GM21360 (cell line): Measurements from ENCODE around the gene DENND2A.
A peak's percentile ranks its signal among the peaks of the same experiment; 100 is the strongest.
"Not testable (repeated sequence)": the region's sequence is repeated elsewhere in the genome, so short reads cannot be mapped to it uniquely, and the experiment has no call there.

Source experiments
- ATAC-seq: cut with Tn5 transposase; IDR thresholded peaks from one replicate; pipeline ENCODE4 v1.9.1; 2021; ENCODE audit warnings: mild to moderate bottlenecking, moderate library complexity; ENCODE audit not compliant: unreplicated experiment

DENND2A gene

DNA sequence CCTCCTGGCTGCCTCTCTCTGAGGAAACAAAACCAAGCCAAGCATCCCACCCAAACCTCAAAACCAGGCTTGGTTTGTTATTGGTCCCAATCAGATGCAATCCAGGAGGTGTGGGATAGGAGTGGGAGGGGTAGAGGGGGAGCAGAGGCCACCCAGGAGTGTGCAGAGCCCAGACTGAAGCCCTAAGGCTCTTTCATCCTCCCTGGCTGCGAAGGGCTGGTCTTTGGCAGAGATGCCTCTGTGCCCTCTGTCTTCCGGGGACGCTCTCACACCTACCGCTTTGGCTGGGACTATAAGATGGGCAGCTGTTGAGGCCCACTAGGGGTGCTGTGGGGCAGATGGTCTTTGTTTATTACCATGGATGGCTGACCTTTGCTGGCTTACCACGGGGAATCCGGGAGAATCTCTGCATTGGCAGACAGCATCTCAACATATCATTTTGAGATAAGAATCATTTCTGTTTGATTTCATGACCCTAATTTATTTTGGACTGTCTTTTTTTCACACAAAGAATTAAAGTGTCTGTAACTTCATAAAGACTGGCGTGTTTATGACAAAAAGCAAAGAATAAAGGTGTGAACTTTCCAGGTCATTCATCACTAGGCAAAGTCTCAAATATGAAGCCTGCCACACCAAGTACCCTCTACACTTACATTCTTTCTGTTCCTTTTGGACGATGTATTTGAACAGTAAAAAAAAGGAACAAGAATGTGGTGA is 6.5 kb upstream of the DENND2A start:
- ATAC-seq = peak; percentile 72

DNA sequence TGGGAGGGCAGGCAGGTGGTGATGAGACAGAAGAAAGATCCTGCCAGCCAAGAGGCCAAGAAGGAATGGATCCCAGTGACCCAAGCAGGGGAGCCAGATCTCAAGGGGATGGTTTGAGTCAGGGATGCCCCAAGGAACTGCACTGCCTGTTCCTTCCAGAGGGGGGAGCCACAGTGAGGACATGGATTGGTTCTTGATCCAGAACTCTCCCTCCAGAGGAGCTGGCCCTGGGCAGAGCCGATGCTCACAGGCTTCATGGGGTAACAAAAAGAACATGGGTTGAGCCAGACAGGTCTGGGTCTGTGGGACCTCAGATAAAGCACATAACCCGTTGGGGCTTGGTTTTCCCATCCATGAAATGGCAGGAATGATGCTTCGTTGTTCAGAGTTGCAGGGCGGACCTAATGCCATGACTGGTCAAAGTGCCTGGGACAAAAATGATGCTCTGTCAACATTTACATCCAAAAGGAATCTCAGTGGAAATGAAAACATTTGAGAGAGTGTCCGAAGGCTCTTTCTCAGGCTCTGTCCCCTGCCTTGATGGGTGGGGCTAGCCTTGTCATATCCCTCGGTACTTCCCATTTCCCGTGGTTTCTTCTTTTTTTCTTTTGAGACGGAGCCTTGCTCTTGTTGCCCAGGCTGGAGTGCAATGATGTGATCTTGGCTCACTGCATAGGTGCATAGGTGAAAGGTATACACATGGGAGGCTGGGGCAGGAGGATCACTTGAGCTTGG is 4.7 kb upstream of the DENND2A start:
- no peak for ATAC-seq

DNA sequence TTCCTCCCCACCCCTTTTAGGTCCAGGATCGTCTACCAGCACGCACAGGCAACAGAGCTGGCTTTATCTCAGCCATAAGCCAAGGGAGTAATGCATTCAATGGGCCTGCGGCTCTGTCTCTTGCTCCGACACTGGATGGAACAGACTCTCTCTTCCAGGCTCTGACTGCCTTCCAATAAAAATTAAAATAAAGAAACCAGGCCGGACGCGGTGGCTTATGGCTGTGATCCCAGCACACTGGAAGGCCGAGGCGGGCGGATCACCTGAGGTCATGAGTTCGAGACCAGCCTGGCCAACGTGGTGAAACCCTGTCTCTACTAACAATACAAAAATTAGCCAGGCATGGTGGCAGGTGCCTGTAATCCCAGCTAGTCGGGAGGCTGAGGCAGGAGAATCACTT is 4.1 kb upstream of the DENND2A start:
- ATAC-seq = not testable (repeated sequence)

DNA sequence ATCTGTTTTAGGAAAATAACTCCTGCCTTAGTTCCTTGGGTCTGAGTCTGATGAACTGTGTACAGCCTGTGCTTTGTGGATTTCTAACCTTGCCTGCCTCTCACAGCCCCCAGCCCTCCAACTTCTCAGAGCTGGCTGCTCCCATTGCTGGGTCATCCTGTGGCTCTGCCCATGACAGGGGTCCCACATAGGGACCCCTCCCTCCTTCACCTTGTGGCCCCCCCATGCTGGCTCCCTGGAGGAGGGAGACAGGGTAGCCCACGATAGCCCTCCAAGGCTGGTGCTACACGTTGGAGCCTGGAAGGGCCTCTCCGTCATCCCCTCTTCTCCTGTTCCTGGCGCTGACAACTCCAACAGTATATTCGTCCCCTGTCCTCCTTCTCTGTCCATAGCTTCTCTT is 2.8 kb upstream of the DENND2A start:
- ATAC-seq = no peak

DNA sequence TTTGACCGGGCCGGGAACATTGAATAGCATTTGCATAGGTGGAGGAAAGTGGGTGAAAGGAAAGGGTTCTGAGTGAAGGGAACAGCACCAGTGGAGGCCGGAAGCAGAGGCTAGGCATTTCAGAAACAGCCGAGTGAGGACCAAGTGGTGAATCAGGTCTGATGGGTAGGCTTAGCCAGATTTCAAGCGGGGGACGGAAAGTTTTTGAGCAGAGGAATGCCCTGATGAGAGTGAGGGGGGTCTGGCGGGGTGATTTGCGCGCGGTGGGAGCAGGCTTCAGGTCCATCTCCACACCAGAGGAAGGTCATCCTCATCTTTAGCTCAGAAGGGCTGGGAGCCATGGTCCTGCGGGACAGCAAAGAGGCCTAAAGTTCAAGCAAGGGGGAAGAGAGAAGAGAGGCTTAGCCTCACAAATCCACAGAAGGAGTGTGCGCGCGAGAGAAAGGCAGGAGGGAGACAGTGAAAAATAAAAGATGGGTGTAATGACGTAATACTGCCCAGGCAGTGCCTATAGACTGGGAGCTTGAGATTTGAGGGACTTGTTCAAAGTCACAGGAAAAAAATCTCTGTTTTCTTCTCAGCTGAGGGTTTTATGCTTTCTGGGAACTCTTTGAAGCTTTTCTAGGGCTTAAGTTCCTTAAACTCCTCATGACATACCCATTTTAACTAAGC is 1.0 kb upstream of the DENND2A start:
- no peak for ATAC-seq

DNA sequence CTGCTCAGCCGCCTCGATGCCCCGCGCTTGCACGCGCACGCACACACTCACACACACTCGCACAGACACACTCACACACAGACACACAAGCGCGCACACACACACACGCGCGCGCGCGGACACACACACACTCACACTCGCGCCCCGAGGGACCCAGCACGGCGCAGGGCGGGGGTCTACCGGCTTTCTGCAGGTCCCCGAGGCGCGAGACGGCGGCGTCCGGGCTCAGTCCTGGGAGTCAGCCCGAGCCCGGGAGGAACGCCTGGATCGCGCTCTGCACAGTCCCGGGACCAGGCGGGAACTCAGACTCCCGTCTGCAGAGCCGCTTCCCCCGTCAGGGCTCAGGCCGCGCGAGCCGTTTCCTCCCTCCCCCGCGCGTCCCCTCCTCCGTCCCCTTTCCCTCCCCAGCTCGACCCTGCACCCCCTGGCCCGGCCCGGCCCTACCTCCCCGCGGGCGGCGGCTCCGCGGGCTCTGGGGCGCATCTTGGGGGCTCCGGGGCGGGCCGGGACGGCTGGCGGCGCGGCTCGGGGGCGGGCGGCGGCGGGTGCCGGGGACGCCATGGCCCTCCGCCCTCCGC is 464 bp downstream of the DENND2A start:
- no peak for ATAC-seq

DNA sequence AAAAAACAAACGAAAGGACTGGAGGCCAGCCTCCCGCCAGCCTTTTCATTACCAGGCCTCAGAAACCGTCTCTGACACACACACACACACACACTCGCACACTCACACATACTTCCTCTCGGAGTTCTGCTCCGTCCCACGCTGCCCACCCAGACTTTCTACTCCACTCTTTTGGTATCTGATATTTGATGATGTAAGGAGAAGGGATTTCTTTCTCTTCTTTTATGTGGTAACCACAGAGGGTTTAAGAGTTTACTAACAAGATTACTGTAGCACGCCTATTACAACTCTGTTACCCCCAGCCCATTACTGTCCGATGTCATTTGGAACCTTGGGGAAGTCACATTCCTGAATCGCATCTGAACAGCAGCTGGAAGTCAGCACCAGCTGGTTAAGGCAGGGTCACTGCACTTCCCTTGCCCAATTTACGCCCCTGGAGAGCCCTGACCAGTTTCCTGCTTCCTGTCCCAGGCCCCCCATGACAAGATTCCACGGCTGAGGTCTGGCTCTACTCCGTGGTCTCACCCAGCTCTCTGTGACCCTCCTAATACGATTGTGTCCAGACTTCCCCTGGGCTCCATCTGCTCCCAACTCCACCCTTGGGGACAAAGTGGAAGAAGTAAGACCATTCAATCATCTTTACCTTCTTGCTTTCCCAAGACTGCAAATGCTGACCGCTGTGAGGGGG is 1.1 kb downstream of the DENND2A start:
- ATAC-seq = no peak

DNA sequence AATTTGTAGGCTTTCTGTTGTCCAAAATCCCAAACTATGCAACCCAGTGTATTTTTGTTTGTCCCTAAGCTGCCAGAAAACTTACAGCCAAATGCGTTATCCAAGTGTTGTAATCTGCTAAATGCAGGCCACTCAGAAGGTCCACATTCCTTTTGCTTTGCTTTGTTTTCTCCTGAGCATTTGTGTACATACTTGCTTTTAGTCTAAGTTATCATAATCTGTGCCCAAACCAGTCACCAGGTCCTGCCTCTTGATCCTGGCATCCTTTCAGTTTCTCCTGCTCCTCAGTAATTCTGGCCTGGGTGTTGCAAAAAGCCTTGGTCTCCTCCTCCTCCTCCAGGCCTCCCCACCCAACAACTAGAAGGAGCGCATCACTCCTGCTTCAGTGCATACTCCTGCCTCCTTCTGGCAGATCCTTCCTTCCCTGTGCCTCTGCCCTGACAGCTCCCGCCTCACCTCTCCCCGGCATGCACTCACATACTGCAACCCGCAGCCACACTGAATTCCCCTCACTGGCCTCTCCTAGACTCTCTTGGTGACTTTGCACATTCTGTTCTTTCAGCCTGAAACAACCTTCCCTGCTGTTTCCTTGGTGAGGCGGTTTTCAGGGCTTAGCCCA is 2.3 kb downstream of the DENND2A start:
- ATAC-seq = no peak

DNA sequence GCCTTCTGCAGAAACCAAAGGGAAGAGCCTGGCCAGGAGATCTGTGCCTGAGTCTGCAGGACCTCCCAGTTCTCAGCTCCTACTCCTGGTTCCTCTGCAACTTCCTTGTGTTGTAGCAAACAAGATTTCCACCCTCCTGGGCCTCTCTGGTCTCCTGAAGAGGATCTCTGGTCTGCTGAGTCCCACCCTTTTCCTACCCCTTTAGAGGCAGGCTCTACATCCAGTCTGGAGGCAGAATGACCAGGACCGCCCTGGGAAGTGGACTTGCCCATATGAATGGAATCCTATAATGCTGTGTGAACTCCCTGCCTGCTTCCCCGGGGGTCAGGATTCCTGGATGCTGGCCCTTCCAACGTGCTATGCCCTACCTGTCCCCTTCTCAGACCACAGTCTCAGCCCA is 3.2 kb downstream of the DENND2A start:
- ATAC-seq = no peak

DNA sequence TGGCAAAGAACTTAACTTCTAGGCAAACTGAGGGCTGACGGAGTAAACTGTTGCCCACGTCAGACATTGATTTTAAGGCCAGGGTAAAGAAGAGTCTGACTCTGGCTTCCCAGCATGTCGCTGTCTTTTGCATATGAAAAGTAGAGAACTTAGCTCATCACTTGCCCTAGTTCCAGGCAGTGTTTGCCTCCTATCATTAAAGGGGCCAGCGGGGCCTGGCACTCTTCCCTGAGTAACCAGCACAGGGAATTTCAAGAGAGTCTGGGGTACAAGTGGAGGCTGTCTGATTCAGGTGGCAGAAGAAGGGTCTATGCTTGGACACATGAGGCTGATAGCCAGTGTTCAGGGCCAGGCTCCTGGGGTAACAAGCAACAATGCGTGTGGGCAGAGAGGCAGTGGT is 4.8 kb downstream of the DENND2A start:
- no peak for ATAC-seq

DNA sequence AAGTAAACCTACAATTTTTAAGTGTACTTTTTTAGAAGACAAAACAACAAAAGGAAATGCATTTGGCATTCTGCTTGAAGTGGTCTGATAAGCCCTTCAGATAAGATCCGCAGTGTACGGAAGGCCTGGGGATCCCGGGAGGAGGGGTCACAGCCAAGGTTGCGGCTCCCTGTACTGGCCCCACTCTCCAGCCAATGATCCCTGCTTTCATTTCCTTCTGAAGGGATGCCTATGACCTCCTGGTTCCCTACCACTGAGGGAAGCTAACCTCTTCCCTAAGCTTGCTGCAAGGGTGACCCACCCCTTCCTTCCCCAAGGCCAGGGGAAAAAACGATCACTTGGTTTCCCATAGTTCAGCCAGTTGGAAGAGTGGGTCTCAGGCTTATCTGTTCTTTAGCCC is 5.3 kb downstream of the DENND2A start:
- ATAC-seq = no peak

DNA sequence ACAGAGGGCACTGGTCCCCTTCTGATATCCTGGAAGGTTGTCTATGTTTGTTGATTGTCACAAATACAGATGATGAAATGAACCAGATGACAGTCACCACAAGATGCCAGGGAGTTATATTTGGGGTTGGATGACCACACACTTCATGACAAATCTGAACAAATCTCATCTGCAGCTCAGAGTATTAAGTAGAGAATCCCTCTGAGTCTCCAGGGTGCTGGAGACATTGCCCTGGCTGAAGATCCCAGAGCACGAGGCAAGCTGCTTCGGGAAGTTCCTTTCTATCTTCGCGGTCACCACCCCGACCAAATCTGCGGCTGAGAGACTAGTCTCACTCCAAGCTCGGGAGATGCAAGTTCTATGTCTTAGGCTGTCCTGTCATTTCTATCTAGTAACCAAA is 9.0 kb downstream of the DENND2A start:
- ATAC-seq = no peak

DNA sequence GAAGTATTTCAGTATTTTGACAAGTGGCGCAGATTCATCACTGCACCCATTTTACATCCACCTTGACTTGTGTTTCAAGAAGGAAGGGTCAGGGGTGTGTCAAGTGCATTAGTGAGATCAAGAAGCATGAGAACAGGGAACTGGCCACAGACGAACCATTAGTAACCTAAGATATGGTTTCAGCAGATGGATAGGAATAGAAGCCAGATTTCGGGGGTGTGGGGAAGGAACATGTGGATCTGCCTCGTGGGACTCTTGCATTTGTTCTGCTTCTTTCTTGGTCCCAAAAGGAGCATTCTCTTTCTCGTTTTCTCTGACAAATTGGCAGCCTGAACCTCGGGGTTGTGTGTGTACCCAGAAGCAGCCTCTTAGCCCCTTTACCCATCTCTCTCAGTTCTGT is 9.6 kb downstream of the DENND2A start:
- no peak for ATAC-seq

DNA sequence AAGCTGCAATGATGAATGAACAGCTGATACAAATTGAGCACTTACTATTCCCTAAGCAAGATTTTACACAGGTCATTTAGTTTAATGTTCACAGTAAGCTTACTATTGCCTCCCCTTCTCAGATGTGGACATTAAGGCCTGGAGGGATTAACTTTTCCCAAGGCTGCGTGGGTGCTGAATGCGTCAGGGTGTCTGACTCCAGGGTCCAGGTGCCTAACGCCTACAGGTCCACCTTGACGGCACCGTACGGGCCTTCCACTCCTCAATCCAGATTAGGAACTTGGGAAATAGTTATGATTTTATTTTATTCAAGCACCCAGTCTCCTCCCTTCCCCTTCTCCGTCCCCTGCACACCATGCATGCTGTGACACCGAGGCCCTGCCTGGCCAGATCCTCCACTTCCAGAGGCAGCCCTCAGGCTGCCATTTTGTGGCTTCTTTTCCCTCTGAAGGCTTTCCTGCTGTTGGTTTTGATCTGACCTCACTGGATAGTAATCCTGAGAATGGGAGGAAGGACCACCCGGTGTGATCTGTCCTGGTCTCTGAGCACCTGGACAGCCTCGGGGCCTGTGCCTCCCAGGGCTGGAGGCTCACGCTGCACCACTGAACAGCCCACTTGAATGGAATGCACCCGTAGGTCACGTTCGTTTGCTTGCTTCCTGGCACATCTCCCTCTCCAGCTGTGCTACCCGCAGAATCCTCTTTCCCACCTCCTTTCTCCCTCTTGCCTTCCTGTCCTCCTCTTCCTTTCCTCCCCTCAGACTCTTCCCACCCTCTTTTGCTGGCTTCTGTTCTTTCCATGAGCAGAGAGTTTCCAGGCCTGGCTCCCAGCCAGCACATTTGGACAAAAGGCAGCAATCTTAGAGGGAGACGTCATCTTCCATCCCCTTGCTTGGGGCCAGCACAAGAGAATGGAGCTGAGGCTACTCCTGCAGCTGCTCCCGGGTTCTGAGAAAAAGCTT is 14.4 kb downstream of the DENND2A start:
- no peak for ATAC-seq

DNA sequence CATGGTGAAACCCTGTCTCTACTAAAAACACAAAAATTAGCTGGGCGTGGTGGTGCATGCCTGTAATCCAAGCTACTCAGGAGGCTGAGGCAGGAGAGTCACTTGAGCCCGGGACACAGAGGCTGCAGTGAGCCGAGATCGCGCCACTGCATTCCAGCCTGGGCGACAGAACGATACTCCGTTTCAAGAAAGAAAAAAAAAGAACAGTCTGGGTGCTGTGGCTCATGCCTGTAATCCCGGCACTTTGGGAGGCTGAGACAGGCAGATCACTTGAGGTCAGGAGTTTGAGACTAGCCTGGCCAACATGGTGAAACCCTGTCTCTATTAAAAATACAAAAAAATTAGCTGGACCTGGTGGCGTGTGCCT is 15.4 kb downstream of the DENND2A start:
- not testable (repeated sequence) for ATAC-seq

DNA sequence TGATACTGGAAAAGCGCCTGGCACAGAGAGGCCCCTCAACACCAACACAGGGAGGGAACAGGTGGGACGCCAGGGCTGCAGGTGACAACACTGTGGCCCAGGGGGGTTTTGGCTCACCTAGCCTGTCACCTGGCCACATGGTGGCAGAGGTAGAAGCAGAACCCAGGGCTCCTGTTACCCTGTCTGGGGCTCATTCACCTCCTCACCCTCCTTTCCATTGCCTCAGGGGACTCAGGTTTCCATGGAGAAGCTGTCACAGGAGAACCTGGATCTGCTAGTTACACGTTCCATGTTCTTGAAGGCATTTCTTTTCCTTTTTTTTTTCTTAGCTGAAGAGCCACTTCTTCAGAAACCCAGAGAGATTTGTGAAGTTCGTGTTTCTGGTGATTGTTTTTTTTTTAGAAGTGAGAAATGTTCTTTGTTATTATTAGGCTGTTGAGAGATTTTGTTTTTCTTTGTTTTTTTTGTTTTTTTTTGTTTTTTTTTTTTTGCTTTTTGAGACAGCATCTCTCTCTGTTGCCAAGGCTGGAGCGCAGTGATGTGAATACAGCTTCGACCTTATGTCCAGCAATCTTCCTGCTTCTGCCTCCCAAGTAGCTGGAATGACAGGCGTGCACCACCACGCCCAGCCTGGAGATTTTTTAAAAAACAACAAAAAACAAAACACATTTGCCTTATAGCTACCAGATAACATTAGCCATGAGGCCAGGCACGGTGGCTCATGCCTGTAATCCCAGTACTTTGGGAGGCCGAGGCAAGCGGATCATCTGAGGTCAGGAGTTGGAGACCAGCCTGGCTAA is 16.0 kb downstream of the DENND2A start:
- ATAC-seq = no peak

DNA sequence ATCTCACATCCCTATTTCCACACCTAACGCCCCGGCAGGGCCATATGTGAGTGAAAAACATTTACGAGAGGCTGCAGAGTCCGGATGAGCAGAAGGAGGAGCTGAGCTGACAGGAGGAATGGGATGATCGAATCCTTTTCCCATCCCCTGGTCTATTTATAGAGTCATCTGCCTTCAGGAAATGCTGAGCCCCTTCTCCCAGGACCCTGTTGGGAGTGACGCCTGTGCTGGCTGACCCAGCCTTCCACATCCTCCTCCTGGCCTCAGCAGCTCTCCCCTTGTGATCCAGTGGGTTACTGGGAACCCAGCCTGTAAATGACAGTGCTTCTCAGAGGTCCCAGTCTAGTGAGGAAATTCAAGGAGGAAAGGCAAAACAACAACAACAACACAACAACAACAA is 16.6 kb downstream of the DENND2A start:
- ATAC-seq = no peak

DNA sequence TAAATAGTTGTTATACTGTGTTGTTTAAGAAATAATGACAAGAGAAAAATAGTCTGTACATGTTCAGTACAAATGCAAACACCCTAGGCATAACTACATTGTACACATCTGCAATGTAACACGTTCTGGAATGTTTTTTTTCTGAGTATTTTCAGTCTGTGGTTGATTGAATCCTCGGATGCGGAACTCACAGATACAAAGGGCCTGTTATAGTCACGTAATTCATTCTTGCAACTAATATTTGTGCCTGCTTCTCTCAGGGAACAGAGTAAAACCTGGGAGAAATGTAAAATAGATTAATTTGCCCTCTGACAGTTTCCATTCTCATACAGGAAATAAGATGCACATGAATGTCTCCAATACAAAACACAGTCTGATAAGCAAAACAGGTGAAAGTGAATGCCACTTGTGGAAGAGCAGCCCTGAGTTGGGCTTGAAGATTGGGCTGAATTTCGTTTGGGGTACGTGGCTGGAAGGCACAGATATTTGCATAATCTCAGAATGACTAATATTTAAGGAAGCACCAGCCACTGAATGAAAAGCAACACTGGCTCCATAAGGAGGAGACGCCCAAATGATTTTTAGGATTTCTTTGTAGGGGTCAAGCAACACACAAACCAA is 19.1 kb downstream of the DENND2A start:
- no peak for ATAC-seq
